ENCODE results near the gene ALOXE3. TPM values are rescaled to one million over a fixed set of nuclear protein-coding genes. Genes with fewer than 3 reads are reported as not detected.
A peak's percentile ranks its signal among the peaks of the same experiment; 100 is the strongest.

ALOXE3 gene
- total RNA-seq, 1 donor from 2014 or later = not detected

DNA sequence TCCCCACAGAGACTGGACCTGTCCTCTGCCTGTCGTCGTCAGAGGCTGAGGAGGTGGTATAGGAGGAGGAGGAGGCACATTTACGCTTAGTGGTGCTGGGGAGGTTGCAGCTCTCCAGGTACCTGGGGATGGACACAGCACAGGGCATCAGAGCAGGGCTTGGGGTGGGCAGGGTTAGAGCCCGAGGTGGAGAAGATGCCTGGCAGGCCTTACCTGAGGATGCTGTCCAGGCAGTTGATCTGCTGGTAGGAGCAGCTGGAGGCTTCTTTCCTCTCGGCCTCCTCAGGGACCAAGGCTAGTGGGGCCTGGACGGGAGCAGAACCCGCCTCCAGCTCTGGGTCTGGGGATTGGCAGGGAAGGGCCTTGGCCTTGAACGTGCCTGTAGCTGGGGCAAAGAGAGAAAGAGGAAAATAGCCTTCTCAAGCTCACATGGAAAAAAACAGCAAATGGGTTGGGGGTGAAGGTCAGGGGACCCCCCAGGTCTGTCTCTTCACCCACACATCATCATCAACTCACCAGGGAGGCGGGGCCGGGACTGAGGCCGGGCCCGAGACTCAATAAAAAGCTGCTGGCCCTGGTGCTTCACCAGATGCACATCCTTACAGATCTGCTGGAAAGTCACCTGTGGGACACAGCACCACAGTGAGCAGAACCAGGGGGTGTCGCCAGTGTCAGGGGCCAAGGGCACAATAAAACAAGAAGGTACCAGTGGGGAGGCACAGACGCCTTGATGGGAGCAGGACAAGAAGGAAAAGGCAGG lies 28.2 kb upstream of the ALOXE3 start:
- intact Hi-C loops (cut with DNase I) = no loop called here
- no peak for DNase-seq (ENCODE audit: missing footprints)
- no peak for ATAC-seq

DNA sequence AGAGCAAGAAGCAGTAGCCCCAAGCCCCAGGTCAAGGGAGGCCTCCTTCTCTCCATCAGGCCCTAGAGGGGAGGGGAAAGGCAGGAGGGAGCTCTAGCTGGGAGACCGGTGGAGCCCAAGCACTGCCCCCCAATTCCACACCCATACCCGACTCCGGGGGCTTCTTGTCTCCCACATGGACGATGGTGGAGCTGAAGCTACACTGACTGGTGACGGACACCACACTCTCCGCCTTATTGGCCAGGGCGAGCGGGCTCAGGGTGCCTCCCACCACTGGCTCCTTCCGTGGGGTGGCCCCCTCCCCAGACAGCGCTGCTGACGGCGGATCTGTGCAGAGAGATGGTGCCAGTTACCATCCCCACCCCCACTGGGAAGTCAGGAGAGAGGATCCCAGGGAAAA lies 27.5 kb upstream of the ALOXE3 start:
- intact Hi-C loops (cut with DNase I) = no loop called here
- DNase-seq (ENCODE audit: missing footprints) = no peak
- no peak for ATAC-seq

DNA sequence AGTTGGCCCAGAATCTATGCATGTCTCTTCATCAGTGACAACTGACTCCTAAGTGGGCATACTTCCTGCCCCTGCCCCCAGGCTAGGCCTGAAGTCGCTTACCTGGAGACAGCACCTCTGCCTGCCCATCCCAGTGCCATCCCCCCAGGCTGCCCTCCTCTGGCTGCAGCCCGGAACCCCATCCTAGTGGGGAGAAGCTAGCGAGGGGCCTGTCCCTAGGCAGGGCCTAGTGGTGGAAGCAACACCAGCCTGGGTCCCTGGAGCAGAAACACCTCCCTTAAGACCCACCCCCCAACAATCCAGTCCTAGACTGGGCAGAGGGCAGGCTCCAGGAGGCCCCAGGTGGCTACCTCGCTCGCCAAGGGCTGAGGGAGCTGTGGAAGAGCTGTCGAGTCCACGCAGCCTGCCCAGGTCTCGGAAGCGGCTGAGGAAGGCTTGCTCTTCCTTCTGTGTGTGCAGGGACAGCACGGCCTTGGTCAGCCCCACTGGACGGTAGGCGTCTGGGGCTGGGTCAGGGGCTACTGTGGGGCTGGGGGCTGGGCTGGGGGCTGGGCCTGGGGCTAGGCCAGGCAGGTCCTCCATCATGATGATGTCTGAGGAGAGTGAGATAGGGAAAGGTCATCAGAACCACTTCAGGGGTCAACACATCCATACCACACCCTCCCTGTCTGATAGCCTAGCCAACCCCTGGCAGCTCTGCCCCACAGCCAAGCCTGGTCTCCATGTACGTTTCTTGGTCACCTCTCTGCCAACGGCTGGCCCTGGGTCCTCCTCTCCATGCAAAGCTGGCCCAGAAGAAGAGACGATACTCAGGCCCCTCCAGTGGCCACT lies 26.3 kb upstream of the ALOXE3 start:
- DNase-seq (ENCODE audit: missing footprints) = no peak
- ATAC-seq = no peak

DNA sequence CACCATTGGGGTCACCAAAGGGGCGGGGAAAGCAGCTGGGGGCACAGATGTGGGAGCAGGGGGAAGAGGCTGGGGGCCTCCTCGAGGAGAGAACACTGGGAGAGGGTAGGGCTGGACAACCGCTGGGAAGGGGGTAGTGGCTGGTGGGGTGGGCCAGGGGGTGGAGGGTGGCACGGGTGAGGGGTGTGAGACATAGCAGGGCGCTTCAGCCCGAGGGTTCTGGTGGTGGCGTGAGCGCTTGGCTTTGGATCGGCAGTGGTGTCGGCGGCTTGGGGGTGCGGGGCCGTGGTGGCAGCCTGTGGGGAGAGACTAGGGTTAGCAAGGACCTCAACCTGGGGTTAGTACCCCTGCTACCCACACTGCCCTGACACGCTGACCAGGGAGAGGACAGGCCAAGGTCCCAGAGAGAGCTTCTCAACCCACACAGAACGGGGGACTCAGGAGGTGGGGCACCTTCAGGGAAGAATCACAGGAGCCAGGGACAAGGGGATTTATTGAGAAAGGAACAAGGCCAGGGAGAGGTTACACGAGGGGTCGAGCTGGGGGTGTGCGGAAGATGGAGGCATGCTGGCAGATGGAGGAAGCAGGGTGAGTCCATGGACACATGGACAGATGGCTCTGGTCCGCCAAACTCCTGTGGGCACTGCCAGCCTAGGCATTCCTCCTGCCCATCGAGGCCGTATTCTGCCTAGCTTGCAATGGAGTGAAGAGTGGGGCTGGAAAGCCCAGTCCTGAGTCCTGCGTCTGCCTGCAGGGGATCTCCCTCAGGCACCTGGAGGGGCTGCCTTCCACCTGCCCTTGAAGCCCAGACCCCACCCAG lies 25.5 kb upstream of the ALOXE3 start:
- intact Hi-C loops (cut with DNase I) = no loop called here
- DNase-seq (ENCODE audit: missing footprints) (no peak), ATAC-seq (no peak)

More for the DNA sequence above, 26.3 kb upstream of the ALOXE3 start:
- intact Hi-C loops (cut with DNase I) = no loop called here

DNA sequence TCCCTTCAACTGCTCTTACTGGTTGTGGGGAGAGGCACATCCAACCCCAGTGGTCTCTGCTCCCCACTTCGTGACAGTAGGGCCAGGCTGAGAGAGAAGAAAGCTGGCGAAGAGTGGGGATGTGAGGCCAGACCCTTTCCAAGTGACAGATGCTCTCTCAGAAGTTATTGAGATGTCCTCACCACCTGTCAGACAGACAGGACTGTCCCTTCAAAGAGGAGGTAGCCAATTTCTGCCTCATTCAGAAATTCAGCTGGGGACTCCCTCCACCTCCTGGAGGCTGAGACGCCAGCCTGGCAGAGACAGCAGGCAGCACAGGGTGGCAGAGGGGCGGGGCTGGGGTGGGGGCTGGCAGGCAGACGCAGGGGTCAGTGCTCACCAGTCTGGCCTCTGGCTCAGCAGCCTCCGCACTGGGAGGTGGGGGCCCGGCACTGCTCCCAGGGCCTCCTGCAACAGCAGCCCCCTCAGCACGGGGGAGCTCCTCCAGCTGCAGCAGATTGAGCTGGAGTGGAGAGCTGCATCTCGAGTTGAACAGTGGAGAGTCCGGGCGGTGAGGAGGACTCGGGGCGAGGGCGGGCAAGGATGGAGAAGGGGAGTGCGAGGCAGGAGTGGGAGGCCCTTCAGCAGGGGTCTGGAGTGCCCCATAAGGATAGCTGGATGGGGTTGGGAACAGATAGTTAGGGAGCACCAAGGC lies 24.7 kb upstream of the ALOXE3 start:
- no peak for ATAC-seq
- intact Hi-C loops (cut with DNase I) = no loop called here
- DNase-seq (ENCODE audit: missing footprints) = no peak

DNA sequence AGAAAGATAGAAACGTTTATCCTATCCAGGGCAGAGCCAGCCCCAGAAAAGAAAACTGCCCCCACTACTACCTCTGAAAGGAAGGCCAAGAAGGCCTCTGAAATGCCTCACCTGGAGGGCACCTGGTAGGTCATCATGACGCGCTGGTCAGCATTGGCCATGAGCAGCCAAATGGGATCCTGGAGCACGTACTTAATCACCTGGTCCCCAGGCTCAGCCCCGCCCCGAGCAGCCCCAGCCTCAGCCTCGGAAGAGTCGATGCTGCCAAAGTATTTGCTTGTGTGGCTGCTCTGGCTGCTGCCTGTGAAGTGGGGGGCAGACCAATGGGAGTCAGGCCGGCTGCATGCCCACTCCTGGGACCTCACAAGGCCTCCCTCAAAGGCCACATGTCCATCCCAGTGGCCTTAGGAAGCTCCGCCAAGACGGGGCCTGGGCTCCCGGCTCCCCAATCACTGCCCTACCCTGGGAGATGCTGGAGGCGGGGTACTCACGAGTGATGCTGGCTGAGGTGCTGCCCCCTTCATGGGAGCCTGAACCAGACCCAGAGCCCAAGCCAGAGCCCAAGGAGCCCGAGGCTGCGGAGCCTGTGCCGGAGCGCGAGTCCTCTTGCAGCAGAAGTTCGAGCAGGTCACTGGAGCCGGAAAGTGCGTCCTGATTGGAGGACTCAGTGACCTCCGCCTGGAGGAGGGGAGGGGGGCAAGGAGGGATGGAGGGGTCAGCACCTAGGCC lies 24.0 kb upstream of the ALOXE3 start:
- ATAC-seq (no peak), DNase-seq (ENCODE audit: missing footprints) (peak; percentile 66)
- intact Hi-C loops (cut with DNase I) = no loop called here

DNA sequence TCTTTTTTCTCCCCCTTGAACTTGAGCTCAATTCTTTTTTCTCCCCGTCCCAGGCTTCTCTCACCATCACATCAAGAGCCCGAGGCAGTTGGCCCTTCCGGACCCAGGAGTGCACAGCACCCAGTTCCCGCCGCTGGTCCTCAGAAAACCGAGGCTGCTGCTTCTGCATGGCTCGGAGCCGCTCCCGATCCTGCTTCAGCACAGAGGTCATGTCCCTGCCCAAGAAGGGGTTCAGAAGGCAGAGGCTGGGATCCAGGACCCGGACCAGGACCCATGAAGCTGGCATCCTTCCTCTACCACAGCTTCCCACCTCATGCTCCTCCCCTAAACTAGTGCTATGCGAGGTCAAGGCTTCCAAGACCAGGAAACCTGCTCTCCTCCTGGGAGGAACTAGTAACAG lies 23.4 kb upstream of the ALOXE3 start:
- ATAC-seq (no peak), DNase-seq (ENCODE audit: missing footprints) (no peak)
- intact Hi-C loops (cut with DNase I) = no loop called here

DNA sequence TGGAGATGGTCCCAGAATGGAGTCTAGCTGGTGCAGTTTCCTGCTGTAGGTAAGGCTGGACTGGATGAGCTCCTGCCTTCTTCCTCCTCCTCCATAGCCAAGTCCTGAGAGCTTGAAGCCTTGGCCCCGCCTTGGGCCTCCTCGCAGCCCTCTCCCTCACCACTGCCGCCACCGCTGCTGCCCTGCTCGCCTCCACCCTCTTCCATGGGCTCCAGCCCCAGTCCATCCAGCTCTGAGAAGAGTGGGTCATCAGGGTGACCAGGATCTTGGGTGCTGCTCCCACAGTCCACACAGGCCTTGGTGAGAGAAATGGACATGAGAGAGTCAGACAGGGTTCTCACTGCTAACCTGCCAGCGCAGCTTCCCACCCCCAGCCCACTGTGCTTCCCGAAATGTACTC lies 22.7 kb upstream of the ALOXE3 start:
- DNase-seq (ENCODE audit: missing footprints) (no peak), ATAC-seq (no peak)
- intact Hi-C loops (cut with DNase I) = no loop called here

DNA sequence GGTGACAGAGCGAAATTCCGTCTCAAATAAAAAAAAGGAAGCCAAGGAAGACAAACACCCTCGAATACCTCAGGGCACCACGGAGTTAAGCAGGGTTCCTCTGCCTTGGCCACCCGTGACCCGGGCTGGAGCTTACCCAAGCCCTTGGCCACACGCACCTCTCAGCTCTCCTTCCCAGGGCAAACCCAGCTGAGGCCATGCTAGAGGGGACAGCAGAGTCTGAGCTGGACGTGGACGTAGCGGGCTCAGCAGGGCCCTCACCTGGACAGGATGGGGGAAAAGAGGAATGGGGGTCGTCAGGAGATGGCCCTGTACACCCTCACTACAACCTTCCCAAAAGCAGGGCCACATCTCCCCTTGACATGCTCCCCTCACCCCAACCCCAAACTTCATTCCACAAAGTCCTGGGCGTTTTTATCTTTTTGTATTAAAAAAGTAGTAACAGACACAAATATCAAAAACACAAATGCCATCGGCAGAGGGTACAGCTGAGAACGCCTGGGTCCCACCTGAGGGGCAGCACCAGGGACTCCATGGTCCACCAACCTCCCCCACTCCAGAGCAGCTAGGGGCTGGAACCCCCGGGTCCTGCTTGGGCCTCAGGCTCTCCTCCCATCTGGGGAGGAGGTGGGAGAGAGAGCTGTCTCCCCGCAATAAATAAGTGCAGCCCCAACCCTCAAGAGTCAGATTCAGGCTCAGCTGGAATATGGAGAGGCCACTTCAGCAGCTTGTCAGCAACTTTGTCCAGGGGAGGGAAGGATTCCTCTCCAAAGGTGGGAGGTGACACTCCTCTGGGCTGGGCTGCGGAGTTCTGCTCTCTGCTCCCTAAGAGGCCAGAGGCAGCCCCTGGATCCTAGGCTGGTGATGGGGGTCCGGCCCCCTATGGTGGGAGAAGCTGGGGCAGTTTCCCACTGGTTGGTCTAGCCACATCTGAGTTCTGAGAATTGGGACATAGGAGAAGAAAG lies 22.0 kb upstream of the ALOXE3 start:
- ATAC-seq = peak; percentile 2
- intact Hi-C loops (cut with DNase I) = loop anchor here (1.0 kb wide), 1 partner anchor 9 kb away; no protein-coding TSS in a partner anchor
- DNase-seq (ENCODE audit: missing footprints) = peak; percentile 68

DNA sequence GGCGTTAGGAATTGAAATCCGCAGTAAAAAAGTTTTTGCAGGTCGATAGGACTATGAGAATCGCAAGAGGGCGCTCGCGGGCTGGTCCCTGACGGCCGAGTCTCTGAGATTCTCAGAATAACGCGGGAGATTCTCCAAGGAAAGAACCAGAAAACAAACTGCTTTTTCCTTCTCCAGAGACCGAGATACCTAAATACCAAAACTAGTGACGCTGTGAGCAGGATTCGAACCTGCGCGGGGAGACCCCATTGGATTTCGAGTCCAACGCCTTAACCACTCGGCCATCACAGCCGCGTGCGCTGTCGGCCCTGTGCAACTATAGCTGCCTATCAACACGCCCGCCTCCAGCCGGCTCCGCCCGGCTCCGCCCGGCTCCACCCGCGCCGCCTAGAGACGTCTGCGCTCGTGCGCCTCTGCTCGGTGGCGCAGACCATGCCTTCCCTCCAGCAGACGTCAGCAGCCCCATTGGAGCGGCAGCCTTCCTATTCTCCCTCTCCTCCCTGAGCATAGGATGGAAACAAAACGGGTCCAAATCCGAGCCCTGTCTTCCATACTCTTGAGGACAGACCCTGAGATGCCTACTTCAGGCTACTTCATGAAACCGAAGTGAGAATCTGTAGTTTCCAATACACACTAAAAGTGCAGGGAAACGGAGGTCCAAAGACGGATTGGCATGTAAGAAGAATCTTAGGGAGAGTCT lies 20.5 kb upstream of the ALOXE3 start:
- ATAC-seq (peak; percentile 92), DNase-seq (ENCODE audit: missing footprints) (peak; percentile 96)
- intact Hi-C loops (cut with DNase I) = loop anchor here (1.0 kb wide), 1 partner anchor 19 kb away; no protein-coding TSS in a partner anchor

DNA sequence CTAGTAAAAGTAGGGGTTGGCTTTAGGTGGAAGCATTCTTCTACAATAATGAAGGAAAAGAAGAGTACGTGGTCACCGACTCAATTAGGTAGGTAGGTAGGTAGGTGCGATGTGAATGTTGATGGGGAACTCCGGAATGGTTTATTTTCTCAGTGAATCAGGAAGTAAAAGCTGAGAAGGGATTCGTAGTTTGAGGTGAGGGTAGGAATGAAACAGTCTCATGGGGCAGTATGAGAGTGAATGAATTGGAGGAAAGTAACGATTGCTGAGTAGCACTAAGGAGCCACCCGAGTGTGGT lies 20.0 kb upstream of the ALOXE3 start:
- DNase-seq (ENCODE audit: missing footprints) (no peak), ATAC-seq (no peak)
- intact Hi-C loops (cut with DNase I) = loop anchor here (1.0 kb wide), 1 partner anchor 20 kb away; no protein-coding TSS in a partner anchor

DNA sequence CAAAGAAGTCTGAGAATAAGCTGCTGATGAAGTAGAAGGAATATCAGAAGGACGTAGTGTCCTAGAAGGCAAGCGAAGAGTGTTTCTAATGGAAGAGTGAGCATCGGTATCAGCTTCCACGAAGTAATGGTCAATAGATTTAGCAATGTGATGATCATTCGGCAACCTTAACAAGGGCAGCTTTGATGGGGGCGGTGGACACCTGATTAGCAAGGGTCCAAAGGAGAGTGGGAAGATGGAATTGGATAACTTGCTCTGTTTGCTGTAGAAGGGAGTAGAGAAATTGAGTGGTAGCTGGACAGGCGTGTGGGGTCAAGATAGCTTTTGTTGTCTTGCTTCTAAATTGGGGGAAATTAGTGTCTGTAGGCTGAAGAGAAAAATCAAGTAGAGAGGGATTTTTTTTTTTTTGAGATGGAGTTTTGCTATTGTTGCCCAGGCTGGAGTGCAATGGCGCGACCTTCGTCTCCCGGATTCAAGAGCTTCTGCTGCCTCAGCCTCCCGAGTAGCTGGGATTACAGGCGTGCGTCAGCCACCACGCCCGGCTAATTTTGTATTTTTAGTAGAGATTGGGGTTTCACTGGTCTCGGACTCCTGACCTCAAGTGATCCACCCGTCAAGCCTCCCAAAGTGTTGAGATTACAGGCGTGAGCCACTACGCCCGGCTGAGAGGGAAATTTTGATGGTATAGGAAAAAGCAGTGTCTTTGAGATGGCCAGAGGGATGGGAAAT lies 19.5 kb upstream of the ALOXE3 start:
- no peak for DNase-seq (ENCODE audit: missing footprints)
- intact Hi-C loops (cut with DNase I) = loop anchor here (1.0 kb wide), 1 partner anchor 20 kb away; no protein-coding TSS in a partner anchor
- no peak for ATAC-seq

DNA sequence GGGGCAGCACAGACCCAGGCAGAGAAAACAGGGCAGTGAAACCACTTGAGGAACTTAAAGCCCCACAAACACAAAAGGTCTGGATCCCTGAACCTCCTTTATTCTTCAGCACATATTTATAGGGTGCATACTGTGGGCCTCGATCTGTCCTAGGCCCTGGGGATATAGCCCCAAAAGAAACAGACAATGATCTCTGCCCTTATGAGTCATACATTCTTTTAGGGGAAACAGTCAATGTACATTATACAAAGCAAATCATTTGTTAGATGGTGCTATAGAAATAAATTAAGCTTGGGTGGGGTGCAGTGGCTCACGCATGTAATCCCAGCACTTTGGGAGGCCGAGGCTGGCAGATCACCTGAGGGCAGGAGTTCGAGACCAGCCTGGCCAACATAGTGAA lies 15.6 kb upstream of the ALOXE3 start:
- DNase-seq (ENCODE audit: missing footprints) = no peak
- intact Hi-C loops (cut with DNase I) = no loop called here
- ATAC-seq = no peak

DNA sequence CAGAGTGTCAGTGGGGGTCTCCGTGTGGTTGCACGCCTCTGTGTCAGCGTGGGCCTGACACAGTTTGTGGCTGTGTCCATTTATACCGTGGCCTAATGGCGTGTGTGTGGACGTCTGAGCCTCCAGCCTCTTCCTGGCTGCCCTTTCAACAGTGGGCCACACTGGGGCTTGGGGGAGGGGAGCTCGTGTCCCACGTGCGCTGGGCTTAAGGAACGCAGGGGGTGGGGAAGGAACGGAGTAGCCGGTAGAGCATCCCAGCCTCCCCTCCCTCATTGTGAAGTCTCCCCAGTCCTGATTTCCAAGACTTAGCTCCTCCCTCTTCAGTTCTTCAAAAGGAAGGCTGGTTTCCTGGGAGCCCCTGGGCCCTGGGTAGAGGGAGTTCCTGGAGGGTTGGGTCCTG lies 15.1 kb upstream of the ALOXE3 start:
- no peak for DNase-seq (ENCODE audit: missing footprints)
- intact Hi-C loops (cut with DNase I) = no loop called here
- no peak for ATAC-seq

DNA sequence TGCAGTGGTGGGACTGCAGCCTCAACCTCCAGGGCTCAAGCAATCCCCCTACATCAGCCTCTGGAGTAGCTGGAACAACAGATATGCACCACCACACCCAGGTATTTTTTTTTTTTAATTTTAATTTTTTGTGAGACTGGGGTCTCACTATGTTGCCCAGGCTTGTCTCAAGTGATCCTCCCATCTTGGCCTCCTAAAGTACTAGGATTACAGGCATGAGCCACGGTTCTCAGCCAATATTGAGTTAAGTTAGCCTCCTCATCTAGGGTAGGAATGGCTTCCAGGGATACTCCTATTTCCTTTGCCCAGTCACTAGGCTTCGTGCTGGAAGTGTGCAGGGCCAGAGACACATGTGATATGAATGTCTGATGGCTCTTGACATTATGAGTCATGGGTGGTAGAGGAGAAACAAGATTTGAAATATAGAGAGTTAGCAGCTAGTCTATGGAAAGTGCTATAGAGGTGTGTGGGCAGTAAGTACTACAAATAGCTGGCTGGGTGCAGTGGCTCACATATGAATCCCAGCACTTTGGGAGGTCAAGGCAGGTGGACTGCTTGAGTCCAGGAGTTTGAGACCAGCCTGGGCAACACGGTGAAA lies 13.6 kb upstream of the ALOXE3 start:
- intact Hi-C loops (cut with DNase I) = no loop called here

More for the DNA sequence above, 13.6 kb upstream of the ALOXE3 start:
- no peak for DNase-seq (ENCODE audit: missing footprints)
- ATAC-seq = no peak

Data from Right ventricle myocardium inferior (tissue), 1 donor.